Activated naive CD8-positive, alpha-beta T cell treated with anti-CD3 and anti-CD28 coated beads for 36 hours (primary cell): ENCODE results near the gene RUFY3. TPM values are rescaled to one million over a fixed set of nuclear protein-coding genes. Genes with fewer than 3 reads are reported as not detected.
A peak's percentile ranks its signal among the peaks of the same experiment; 100 is the strongest.
"Not testable (repeated sequence)": the region's sequence is repeated elsewhere in the genome, so short reads cannot be mapped to it uniquely, and the experiment has no call there.

Experiments
- DNase-seq: peaks from one replicate; pipeline ENCODE4 v3.0.0; 2021
- H3K27ac Mint-ChIP-seq: one replicate; pipeline ENCODE4 v1.8.0; 2022; ENCODE audit warnings: mild to moderate bottlenecking, moderate library complexity, mixed read lengths
- H3K27me3 Mint-ChIP-seq: one replicate; pipeline ENCODE4 v1.8.0; 2022; ENCODE audit warnings: mild to moderate bottlenecking, mixed read lengths
- H3K36me3 Mint-ChIP-seq: one replicate; pipeline ENCODE4 v1.8.0; 2021; ENCODE audit warnings: mild to moderate bottlenecking, mixed read lengths
- H3K4me1 Mint-ChIP-seq: one replicate; pipeline ENCODE4 v1.8.0; 2021; ENCODE audit warnings: mixed read lengths
- H3K4me3 Mint-ChIP-seq: one replicate; pipeline ENCODE4 v1.8.0; 2022; ENCODE audit warnings: mild to moderate bottlenecking, moderate library complexity, mixed read lengths
- H3K9me3 Mint-ChIP-seq: one replicate; pipeline ENCODE4 v1.8.0; 2022; ENCODE audit warnings: mixed read lengths
- total RNA-seq, 2 experiments: library from RNA; stranded (reverse); gene quantifications; one replicate each; pipeline ENCODE4 v1.2.3, GENCODE V29; 2021

Gene RUFY3
- total RNA-seq, 2 experiments from 2014 or later, result 10.1 to 11.3 TPM

- peaks cover 10% of the 10 kb centered on the region for H3K4me1 Mint-ChIP-seq
- DNase-seq, result no peak
- no peak overlapping the region for H3K27ac Mint-ChIP-seq
- no peak overlapping the region for H3K4me3 Mint-ChIP-seq
- H3K27me3 Mint-ChIP-seq, result no peaks in the 10 kb centered on the region
- H3K9me3 Mint-ChIP-seq, result no peaks in the 10 kb centered on the region
- no peaks in the 10 kb centered on the region for H3K36me3 Mint-ChIP-seq
Measured at GRCh38 chr4:70700712-70701111, 21.1 kb upstream of the RUFY3 start.

- Mint-ChIP-seq H3K9me3 (no peaks in the 10 kb centered on the region), H3K4me3 (no peak overlapping the region), H3K36me3 (no peaks in the 10 kb centered on the region), H3K4me1 (peaks cover 15% of the 10 kb centered on the region), H3K27me3 (no peaks in the 10 kb centered on the region), H3K27ac (no peak overlapping the region)
- no peak for DNase-seq
Measured at GRCh38 chr4:70701271-70701670, 20.5 kb upstream of the RUFY3 start.

- H3K9me3 Mint-ChIP-seq, H3K36me3 Mint-ChIP-seq, DNase-seq, H3K27me3 Mint-ChIP-seq, H3K27ac Mint-ChIP-seq, H3K4me3 Mint-ChIP-seq: not testable (repeated sequence)
- peaks cover 21% of the 10 kb centered on the region for H3K4me1 Mint-ChIP-seq
Measured at GRCh38 chr4:70702592-70702991, 19.2 kb upstream of the RUFY3 start.

GRCh38 chr4:70703619-70704214 is 18.0 kb upstream of the RUFY3 start:
- DNase-seq, result no peak
- H3K4me1 Mint-ChIP-seq, result peaks cover 21% of the 10 kb centered on the region
- H3K36me3 Mint-ChIP-seq, result no peaks in the 10 kb centered on the region
- H3K4me3 Mint-ChIP-seq, result peak overlapping the region; percentile 88
- no peaks in the 10 kb centered on the region for H3K27me3 Mint-ChIP-seq
- no peaks in the 10 kb centered on the region for H3K9me3 Mint-ChIP-seq
- peak overlapping the region; percentile 89 for H3K27ac Mint-ChIP-seq

- H3K27me3 Mint-ChIP-seq, result no peaks in the 10 kb centered on the region
- peak overlapping the region; percentile 88 for H3K4me3 Mint-ChIP-seq
- DNase-seq, result peak; percentile 54
- peaks cover 24% of the 10 kb centered on the region for H3K4me1 Mint-ChIP-seq
- H3K9me3 Mint-ChIP-seq, result no peaks in the 10 kb centered on the region
- no peaks in the 10 kb centered on the region for H3K36me3 Mint-ChIP-seq
- H3K27ac Mint-ChIP-seq, result peak overlapping the region; percentile 89
Measured at GRCh38 chr4:70704215-70704930, 17.4 kb upstream of the RUFY3 start.

- H3K4me3 Mint-ChIP-seq, result peak overlapping the region; percentile 55
- DNase-seq, result no peak
- H3K9me3 Mint-ChIP-seq, result no peaks in the 10 kb centered on the region
- H3K36me3 Mint-ChIP-seq, result no peaks in the 10 kb centered on the region
- no peak overlapping the region for H3K27ac Mint-ChIP-seq
- peaks cover 28% of the 10 kb centered on the region for H3K4me1 Mint-ChIP-seq
- H3K27me3 Mint-ChIP-seq, result no peaks in the 10 kb centered on the region
Measured at GRCh38 chr4:70704931-70705182, 16.9 kb upstream of the RUFY3 start.

- Mint-ChIP-seq H3K9me3 (no peaks in the 10 kb centered on the region), H3K4me3 (peak overlapping the region; percentile 92), H3K27me3 (no peaks in the 10 kb centered on the region), H3K27ac (peak overlapping the region; percentile 90), H3K36me3 (no peaks in the 10 kb centered on the region), H3K4me1 (peaks cover 30% of the 10 kb centered on the region)
- DNase-seq, result peak; percentile 84
Measured at GRCh38 chr4:70705183-70706043, 16.4 kb upstream of the RUFY3 start.

GRCh38 chr4:70706044-70706461 is 15.7 kb upstream of the RUFY3 start:
- Mint-ChIP-seq H3K4me1 (peaks cover 30% of the 10 kb centered on the region), H3K4me3 (peak overlapping the region; percentile 92), H3K27ac (peak overlapping the region; percentile 90), H3K27me3 (no peaks in the 10 kb centered on the region), H3K36me3 (no peaks in the 10 kb centered on the region), H3K9me3 (no peaks in the 10 kb centered on the region)
- no peak for DNase-seq

GRCh38 chr4:70706516-70706915 is 15.2 kb upstream of the RUFY3 start:
- Mint-ChIP-seq H3K9me3 (no peaks in the 10 kb centered on the region), H3K27ac (peak overlapping the region; percentile 90), H3K27me3 (no peaks in the 10 kb centered on the region), H3K36me3 (no peaks in the 10 kb centered on the region), H3K4me1 (peaks cover 34% of the 10 kb centered on the region), H3K4me3 (peak overlapping the region; percentile 92)
- DNase-seq, result no peak

GRCh38 chr4:70709611-70710205 is 12.1 kb upstream of the RUFY3 start:
- Mint-ChIP-seq H3K27ac (no peak overlapping the region), H3K36me3 (peaks cover 3% of the 10 kb centered on the region), H3K4me1 (peaks cover 48% of the 10 kb centered on the region), H3K27me3 (no peaks in the 10 kb centered on the region), H3K4me3 (no peak overlapping the region), H3K9me3 (no peaks in the 10 kb centered on the region)
- DNase-seq, result no peak

- no peaks in the 10 kb centered on the region for H3K9me3 Mint-ChIP-seq
- no peaks in the 10 kb centered on the region for H3K27me3 Mint-ChIP-seq
- H3K4me3 Mint-ChIP-seq, result no peak overlapping the region
- H3K4me1 Mint-ChIP-seq, result peaks cover 45% of the 10 kb centered on the region
- peaks cover 3% of the 10 kb centered on the region for H3K36me3 Mint-ChIP-seq
- no peak for DNase-seq
- no peak overlapping the region for H3K27ac Mint-ChIP-seq
Measured at GRCh38 chr4:70711599-70711998, 10.2 kb upstream of the RUFY3 start.

GRCh38 chr4:70712150-70712549 is 9.6 kb upstream of the RUFY3 start:
- H3K36me3 Mint-ChIP-seq, result peaks cover 3% of the 10 kb centered on the region
- H3K27me3 Mint-ChIP-seq, result no peaks in the 10 kb centered on the region
- peaks cover 43% of the 10 kb centered on the region for H3K4me1 Mint-ChIP-seq
- no peaks in the 10 kb centered on the region for H3K9me3 Mint-ChIP-seq
- no peak overlapping the region for H3K27ac Mint-ChIP-seq
- no peak for DNase-seq
- no peak overlapping the region for H3K4me3 Mint-ChIP-seq

- H3K4me3 Mint-ChIP-seq, result no peak overlapping the region
- no peak for DNase-seq
- H3K4me1 Mint-ChIP-seq, result peaks cover 42% of the 10 kb centered on the region
- no peaks in the 10 kb centered on the region for H3K27me3 Mint-ChIP-seq
- peaks cover 3% of the 10 kb centered on the region for H3K36me3 Mint-ChIP-seq
- no peak overlapping the region for H3K27ac Mint-ChIP-seq
- H3K9me3 Mint-ChIP-seq, result no peaks in the 10 kb centered on the region
Measured at GRCh38 chr4:70712604-70713452, 8.9 kb upstream of the RUFY3 start.

GRCh38 chr4:70713453-70714078 is 8.2 kb upstream of the RUFY3 start:
- no peaks in the 10 kb centered on the region for H3K27me3 Mint-ChIP-seq
- peaks cover 3% of the 10 kb centered on the region for H3K36me3 Mint-ChIP-seq
- DNase-seq, result no peak
- H3K27ac Mint-ChIP-seq, result no peak overlapping the region
- H3K9me3 Mint-ChIP-seq, result no peaks in the 10 kb centered on the region
- H3K4me1 Mint-ChIP-seq, result peaks cover 42% of the 10 kb centered on the region
- H3K4me3 Mint-ChIP-seq, result no peak overlapping the region
